ENCODE measurements around the gene IARS1. TPM values are rescaled to one million over a fixed set of nuclear protein-coding genes. Genes with fewer than 3 reads are reported as not detected.

Gene IARS1
- total RNA-seq, 5 donors from 2014 or later (not counting 1 experiment from before 2014, with no cell fraction given) = 70.5 to 124 (median 113) TPM

DNA sequence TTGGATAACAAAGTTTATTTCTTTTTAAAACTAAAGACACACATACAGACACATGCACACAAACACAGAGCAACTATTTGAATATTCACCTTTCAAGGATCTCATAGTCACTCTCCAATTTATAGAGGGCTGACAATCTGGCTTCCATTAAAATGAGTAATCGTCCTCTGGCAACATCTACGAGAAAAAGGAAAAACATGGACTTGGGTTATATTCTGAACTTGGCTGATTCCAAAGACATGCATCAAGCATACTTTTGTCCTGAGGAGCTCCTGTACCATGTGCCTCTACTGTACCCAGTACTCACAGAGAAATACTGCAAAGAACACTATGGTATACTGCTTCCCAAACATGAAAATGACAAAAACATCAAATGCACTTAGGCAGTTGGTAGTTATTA lies 15.4 kb downstream of the IARS1 start:
- Histone ChIP-seq H3K36me3 (ENCODE audit: control insufficient read depth in 2 of 2, extremely low read depth in 1 of 2, insufficient read depth in 1 of 2, low read length in 1 of 2) (peaks cover 2 to 91% of the 10 kb centered on the region in 2 donors), H3K9me3 (no peaks in the 10 kb centered on the region), H3K27me3 (replicated peaks in 1 of 2; ENCODE audit: control insufficient read depth in 2 of 2, extremely low read depth in 1 of 2, insufficient read depth in 2 of 2, low read length in 1 of 2) (no peaks in the 10 kb centered on the region), H3K27ac (ENCODE audit: low read length) (no peak overlapping the region), H3K4me1 (ENCODE audit: control insufficient read depth in 1 of 2, extremely low read depth in 1 of 2, insufficient read depth in 2 of 2, low read length in 2 of 2) (peaks cover 10 to 16% of the 10 kb centered on the region in 2 experiments), H3K4me3 (ENCODE audit: control insufficient read depth in 1 of 2, extremely low read depth in 1 of 2, low read length in 1 of 2) (no peak overlapping the region)
- ChIA-PET CTCF (interaction anchor here in 1 of 2 donors (0.5 to 1.4 kb wide), 2 partner anchors 513 to 1079 kb away, joined by 3 read pairs; no protein-coding TSS in a partner anchor), POLR2A (interaction anchor here in 1 of 2 donors (0.7 kb wide), 1 partner anchor 52 kb away, joined by 3 read pairs; no protein-coding TSS in a partner anchor)
- WGBS (ENCODE audit: insufficient coverage) = 100% methylated on average over 2 of the region's 2 CpGs
- DNase-seq = no peak
- no peak overlapping the region for H3K27ac Mint-ChIP-seq
- H3K4me1 Mint-ChIP-seq = peaks cover 24 to 35% (median 30%) of the 10 kb centered on the region in 3 donors
- no peaks in the 10 kb centered on the region for H3K27me3 Mint-ChIP-seq
- no peaks in the 10 kb centered on the region for H3K9me3 Mint-ChIP-seq
- no peak for ATAC-seq (replicated peaks in 1 of 4)
- H3K4me3 Mint-ChIP-seq = no peak overlapping the region
- H3K36me3 Mint-ChIP-seq = peaks cover 67% of the 10 kb centered on the region

- H3K4me3 Mint-ChIP-seq = peak overlapping the region in 2 of 3 donors; percentile 21 to 45
- Histone ChIP-seq H3K27ac (ENCODE audit: low read length) (peak overlapping the region; percentile 28), H3K4me1 (ENCODE audit: control insufficient read depth in 1 of 2, extremely low read depth in 1 of 2, insufficient read depth in 2 of 2, low read length in 2 of 2) (peaks cover 10 to 16% of the 10 kb centered on the region in 2 experiments), H3K27me3 (replicated peaks in 1 of 2; ENCODE audit: control insufficient read depth in 2 of 2, extremely low read depth in 1 of 2, insufficient read depth in 2 of 2, low read length in 1 of 2) (no peaks in the 10 kb centered on the region), H3K9me3 (no peaks in the 10 kb centered on the region), H3K4me3 (ENCODE audit: control insufficient read depth in 1 of 2, extremely low read depth in 1 of 2, low read length in 1 of 2) (no peak overlapping the region), H3K36me3 (ENCODE audit: control insufficient read depth in 2 of 2, extremely low read depth in 1 of 2, insufficient read depth in 1 of 2, low read length in 1 of 2) (peaks cover 4 to 87% of the 10 kb centered on the region in 2 donors)
- peaks cover 24 to 35% (median 30%) of the 10 kb centered on the region in 3 donors for H3K4me1 Mint-ChIP-seq
- peak in 1 of 35 experiments; percentile 18 for DNase-seq
- H3K36me3 Mint-ChIP-seq = peaks cover 70% of the 10 kb centered on the region
- H3K9me3 Mint-ChIP-seq = no peaks in the 10 kb centered on the region
- no peaks in the 10 kb centered on the region for H3K27me3 Mint-ChIP-seq
- ChIA-PET POLR2A (no interaction called here), CTCF (interaction anchor here in 1 of 2 donors (0.7 to 1.4 kb wide), 2 partner anchors 16 to 514 kb away, joined by 3 read pairs; no protein-coding TSS in a partner anchor)
- H3K27ac Mint-ChIP-seq = peak overlapping the region; percentile 73 to 79
- 0% methylated on average over 3 of the region's 11 CpGs for WGBS (ENCODE audit: insufficient coverage)
- peak in 3 of 4 experiments; percentile 38 to 62 (median 48) for ATAC-seq (replicated peaks in 1 of 4)
Observed at GRCh38 chr9:92276331-92277032, 17.0 kb downstream of the IARS1 start.

DNA sequence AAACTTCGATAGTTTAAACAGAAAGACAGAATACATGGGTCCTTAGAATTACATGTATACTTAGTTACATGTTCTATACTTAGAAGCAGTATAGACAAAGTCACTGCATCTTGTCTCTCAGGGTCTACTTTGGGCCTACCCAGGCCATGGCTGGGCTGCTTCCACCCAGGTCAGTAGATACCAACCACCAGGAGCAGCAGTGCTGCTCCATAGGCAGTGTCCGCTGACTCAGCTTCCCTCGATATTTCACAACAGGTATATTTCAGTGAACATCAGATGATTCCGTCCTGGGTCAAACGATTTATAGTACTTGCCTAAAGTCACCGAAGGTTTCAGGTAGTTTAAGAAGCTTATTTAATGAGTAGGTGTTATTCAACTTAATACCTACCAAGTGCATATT lies 18.0 kb downstream of the IARS1 start:
- DNase-seq (no peak), ATAC-seq (replicated peaks in 1 of 4) (no peak)
- Mint-ChIP-seq H3K27me3 (no peaks in the 10 kb centered on the region), H3K36me3 (peaks cover 76% of the 10 kb centered on the region), H3K9me3 (no peaks in the 10 kb centered on the region), H3K27ac (peak overlapping the region; percentile 73 to 79), H3K4me1 (peaks cover 24 to 35% (median 30%) of the 10 kb centered on the region in 3 donors), H3K4me3 (peak overlapping the region in 1 of 3 donors; percentile 45)
- ChIA-PET CTCF (interaction anchor here in 1 of 2 donors (0.7 kb wide), 1 partner anchor 346 kb away, joined by 3 read pairs; no protein-coding TSS in a partner anchor), POLR2A (no interaction called here)
- peaks cover 10 to 16% of the 10 kb centered on the region in 2 experiments for H3K4me1 ChIP-seq (ENCODE audit: control insufficient read depth in 1 of 2, extremely low read depth in 1 of 2, insufficient read depth in 2 of 2, low read length in 2 of 2)
- H3K27ac ChIP-seq (ENCODE audit: low read length) = no peak overlapping the region
- peaks cover 5 to 88% of the 10 kb centered on the region in 2 donors for H3K36me3 ChIP-seq (ENCODE audit: control insufficient read depth in 2 of 2, extremely low read depth in 1 of 2, insufficient read depth in 1 of 2, low read length in 1 of 2)
- WGBS (ENCODE audit: insufficient coverage) = 93% methylated on average over 3 of the region's 6 CpGs
- no peaks in the 10 kb centered on the region for H3K9me3 ChIP-seq
- no peak overlapping the region for H3K4me3 ChIP-seq (ENCODE audit: control insufficient read depth in 1 of 2, extremely low read depth in 1 of 2, low read length in 1 of 2)
- H3K27me3 ChIP-seq (replicated peaks in 1 of 2; ENCODE audit: control insufficient read depth in 2 of 2, extremely low read depth in 1 of 2, insufficient read depth in 2 of 2, low read length in 1 of 2) = no peaks in the 10 kb centered on the region

GRCh38 chr9:92270511-92270910 lies 23.0 kb downstream of the IARS1 start:
- Histone ChIP-seq H3K4me1 (ENCODE audit: control insufficient read depth in 1 of 2, extremely low read depth in 1 of 2, insufficient read depth in 2 of 2, low read length in 2 of 2) (no peaks in the 10 kb centered on the region), H3K27ac (ENCODE audit: low read length) (no peak overlapping the region), H3K27me3 (replicated peaks in 1 of 2; ENCODE audit: control insufficient read depth in 2 of 2, extremely low read depth in 1 of 2, insufficient read depth in 2 of 2, low read length in 1 of 2) (no peaks in the 10 kb centered on the region), H3K36me3 (ENCODE audit: control insufficient read depth in 2 of 2, extremely low read depth in 1 of 2, insufficient read depth in 1 of 2, low read length in 1 of 2) (peaks cover 8 to 90% of the 10 kb centered on the region in 2 donors), H3K9me3 (no peaks in the 10 kb centered on the region), H3K4me3 (ENCODE audit: control insufficient read depth in 1 of 2, extremely low read depth in 1 of 2, low read length in 1 of 2) (no peak overlapping the region)
- CTCF ChIA-PET = no interaction called here
- peaks cover 70% of the 10 kb centered on the region for H3K36me3 Mint-ChIP-seq
- H3K27ac Mint-ChIP-seq = no peak overlapping the region
- POLR2A ChIA-PET = no interaction called here
- no CpG with 5 or more reads among the region's 5 CpGs for WGBS (ENCODE audit: insufficient coverage)
- peaks cover 0 to 4% (median under 1%) of the 10 kb centered on the region in 3 donors for H3K4me1 Mint-ChIP-seq
- no peak for ATAC-seq (replicated peaks in 1 of 4)
- DNase-seq = no peak
- no peak overlapping the region for H3K4me3 Mint-ChIP-seq
- no peaks in the 10 kb centered on the region for H3K9me3 Mint-ChIP-seq
- H3K27me3 Mint-ChIP-seq = no peaks in the 10 kb centered on the region

DNA sequence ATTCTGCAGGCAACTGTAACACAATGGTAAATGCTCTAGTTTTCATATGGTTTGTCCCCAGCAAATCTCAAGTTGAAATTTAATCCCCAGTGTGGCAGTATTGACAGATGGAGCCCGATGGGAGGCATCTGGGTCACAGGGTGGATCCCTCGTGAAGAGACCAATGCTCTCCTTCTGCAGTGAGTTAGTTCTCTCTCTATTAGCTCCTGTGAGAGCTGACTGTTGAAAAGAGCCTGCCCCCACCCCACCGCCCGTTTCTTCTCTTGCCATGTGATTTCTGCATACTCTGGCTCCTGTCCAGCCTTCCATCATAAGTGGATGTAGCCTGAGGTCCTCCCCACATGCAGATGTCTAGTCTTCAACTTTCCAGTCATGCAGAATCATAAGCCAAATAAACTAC lies 27.0 kb downstream of the IARS1 start:
- no peaks in the 10 kb centered on the region for H3K9me3 ChIP-seq
- H3K27ac Mint-ChIP-seq = no peak overlapping the region
- WGBS (ENCODE audit: insufficient coverage) = 100% methylated on average over 3 of the region's 4 CpGs
- ChIA-PET CTCF (no interaction called here), POLR2A (no interaction called here)
- no peak overlapping the region for H3K4me3 ChIP-seq (ENCODE audit: control insufficient read depth in 1 of 2, extremely low read depth in 1 of 2, low read length in 1 of 2)
- H3K4me1 Mint-ChIP-seq = no peaks in the 10 kb centered on the region
- H3K4me1 ChIP-seq (ENCODE audit: control insufficient read depth in 1 of 2, extremely low read depth in 1 of 2, insufficient read depth in 2 of 2, low read length in 2 of 2) = no peaks in the 10 kb centered on the region
- H3K9me3 Mint-ChIP-seq = no peaks in the 10 kb centered on the region
- H3K36me3 Mint-ChIP-seq = peaks cover 73% of the 10 kb centered on the region
- H3K36me3 ChIP-seq (ENCODE audit: control insufficient read depth in 2 of 2, extremely low read depth in 1 of 2, insufficient read depth in 1 of 2, low read length in 1 of 2) = peaks cover 9 to 93% of the 10 kb centered on the region in 2 donors
- H3K4me3 Mint-ChIP-seq = no peak overlapping the region
- H3K27ac ChIP-seq (ENCODE audit: low read length) = no peak overlapping the region
- no peaks in the 10 kb centered on the region for H3K27me3 ChIP-seq (replicated peaks in 1 of 2; ENCODE audit: control insufficient read depth in 2 of 2, extremely low read depth in 1 of 2, insufficient read depth in 2 of 2, low read length in 1 of 2)
- DNase-seq (no peak), ATAC-seq (replicated peaks in 1 of 4) (no peak)
- no peaks in the 10 kb centered on the region for H3K27me3 Mint-ChIP-seq

GRCh38 chr9:92265154-92265553 lies 28.3 kb downstream of the IARS1 start:
- peaks cover 71% of the 10 kb centered on the region for H3K36me3 Mint-ChIP-seq
- no peaks in the 10 kb centered on the region for H3K4me1 Mint-ChIP-seq
- Histone ChIP-seq H3K4me1 (ENCODE audit: control insufficient read depth in 1 of 2, extremely low read depth in 1 of 2, insufficient read depth in 2 of 2, low read length in 2 of 2) (no peaks in the 10 kb centered on the region), H3K27me3 (replicated peaks in 1 of 2; ENCODE audit: control insufficient read depth in 2 of 2, extremely low read depth in 1 of 2, insufficient read depth in 2 of 2, low read length in 1 of 2) (no peaks in the 10 kb centered on the region), H3K36me3 (ENCODE audit: control insufficient read depth in 2 of 2, extremely low read depth in 1 of 2, insufficient read depth in 1 of 2, low read length in 1 of 2) (peaks cover 8 to 91% of the 10 kb centered on the region in 2 donors), H3K4me3 (ENCODE audit: control insufficient read depth in 1 of 2, extremely low read depth in 1 of 2, low read length in 1 of 2) (no peak overlapping the region), H3K9me3 (no peaks in the 10 kb centered on the region), H3K27ac (ENCODE audit: low read length) (no peak overlapping the region)
- H3K27ac Mint-ChIP-seq = no peak overlapping the region
- no peaks in the 10 kb centered on the region for H3K27me3 Mint-ChIP-seq
- H3K9me3 Mint-ChIP-seq = no peaks in the 10 kb centered on the region
- no peak overlapping the region for H3K4me3 Mint-ChIP-seq
- DNase-seq (no peak), ATAC-seq (replicated peaks in 1 of 4) (no peak)
- WGBS (ENCODE audit: insufficient coverage) = no CpG with 5 or more reads among the region's 3 CpGs
- CTCF ChIA-PET = no interaction called here
- POLR2A ChIA-PET = no interaction called here
